Thymus (tissue), 11 donors: ENCODE measurements around the gene GGT6. TPM values are rescaled to one million over a fixed set of nuclear protein-coding genes. Genes with fewer than 3 reads are reported as not detected.
A peak's percentile ranks its signal among the peaks of the same experiment; 100 is the strongest.
"Not testable (repeated sequence)": the region's sequence is repeated elsewhere in the genome, so short reads cannot be mapped to it uniquely, and the experiment has no call there.

Source experiments
- DNase-seq, 9 donors: peaks; one replicate each; pipeline ENCODE4 v3.0.0-alpha.2; 2013; ENCODE audit warnings: low spot score in 9 of 9, low read depth in 6 of 9, missing footprints in 1 of 9
- H3K27ac ChIP-seq, 2 donors: one replicate each; pipeline ENCODE4 v1.5.1; 2013; ENCODE audit warnings: control low read depth in 1 of 2, low read depth in 1 of 2, low read length in 1 of 2, mild to moderate bottlenecking in 1 of 2, moderate library complexity in 1 of 2
- H3K27me3 ChIP-seq, 2 donors: one replicate each; pipeline ENCODE4 v1.5.1; 2013; ENCODE audit warnings: low read length in 1 of 2; ENCODE audit not compliant: control insufficient read depth in 2 of 2, insufficient read depth in 1 of 2
- H3K36me3 ChIP-seq, 2 donors: one replicate each; pipeline ENCODE4 v1.5.1; 2013; ENCODE audit warnings: low read length in 1 of 2, mild to moderate bottlenecking in 1 of 2, moderate library complexity in 1 of 2; ENCODE audit not compliant: control insufficient read depth in 2 of 2, insufficient read depth in 2 of 2
- H3K4me1 ChIP-seq, 2 donors: one replicate each; pipeline ENCODE4 v1.5.1; 2013; ENCODE audit warnings: low read length in 2 of 2; ENCODE audit not compliant: control insufficient read depth in 2 of 2, insufficient read depth in 2 of 2
- H3K4me3 ChIP-seq, 2 donors: one replicate each; pipeline ENCODE4 v1.5.1; 2013; ENCODE audit warnings: low read length in 2 of 2, control low read depth in 1 of 2, mild to moderate bottlenecking in 1 of 2
- H3K9me3 ChIP-seq, 2 donors: one replicate each; pipeline ENCODE4 v1.5.1; 2013; ENCODE audit warnings: low read length in 1 of 2, mild to moderate bottlenecking in 1 of 2; ENCODE audit not compliant: control insufficient read depth in 2 of 2, insufficient read depth in 1 of 2
- WGBS: extraction: QIAGEN DNeasy Blood & Tissue Kit; methylation state at CpG from one replicate; pipeline ENCODE4 v1.1.7; 2013; 5-methylcytosine and 5-hydroxymethylcytosine counted together
- polyA plus RNA-seq: library from polyadenylated mRNA; stranded (reverse); fragments of 200-250 nt; gene quantifications from one replicate; pipeline ENCODE4 v1.2.3, GENCODE V29; 2013
- total RNA-seq: library from RNA; stranded (reverse); fragments of 120-200 nt; gene quantifications from one replicate; pipeline ENCODE4 v1.2.4, GENCODE V29; 2013
- donor health status: healthy.

Gene GGT6
- total and polyA plus RNA-seq, 2 donors = 0.90 to 3.7 TPM

DNA sequence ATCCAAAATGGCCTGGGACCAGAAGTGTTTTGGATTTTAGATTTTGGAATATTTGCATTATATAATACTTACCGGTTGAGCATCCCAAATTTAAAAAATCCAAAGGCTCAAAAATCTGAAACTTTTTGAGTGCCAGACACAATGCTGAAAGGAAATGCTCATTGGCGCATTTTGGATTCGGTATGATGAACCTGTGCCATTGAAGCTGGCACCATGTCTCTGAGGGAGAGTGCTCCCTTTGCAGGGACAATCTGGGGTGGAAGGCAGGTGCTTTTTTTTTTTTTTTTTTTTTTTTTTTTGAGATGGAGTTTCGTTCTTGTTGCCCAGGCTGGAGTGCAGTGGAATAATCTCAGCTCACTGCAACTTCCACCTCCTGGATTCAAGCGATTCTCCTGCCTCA lies 41.7 kb upstream of the GGT6 start:
- 93% methylated on average over 5 of the region's 5 CpGs for WGBS
- Histone ChIP-seq H3K36me3 (no peaks in the 10 kb centered on the region), H3K9me3 (peaks cover 0 to under 1% of the 10 kb centered on the region in 2 donors), H3K4me1 (peaks cover 0 to 15% of the 10 kb centered on the region in 2 donors), H3K4me3 (no peak overlapping the region), H3K27ac (no peak overlapping the region), H3K27me3 (peaks cover 0 to 20% of the 10 kb centered on the region in 2 donors)
- DNase-seq = no peak

- H3K36me3 ChIP-seq = no peaks in the 10 kb centered on the region
- no peak overlapping the region for H3K4me3 ChIP-seq
- H3K27me3 ChIP-seq = peaks cover 0 to 22% of the 10 kb centered on the region in 2 donors
- peaks cover 0 to 15% of the 10 kb centered on the region in 2 donors for H3K4me1 ChIP-seq
- DNase-seq = no peak
- no peak overlapping the region for H3K27ac ChIP-seq
- 96% methylated on average over 4 of the region's 4 CpGs for WGBS
- peaks cover 0 to 1% of the 10 kb centered on the region in 2 donors for H3K9me3 ChIP-seq
Observed at GRCh38 chr17:4601326-4601725, 40.9 kb upstream of the GGT6 start.

DNA sequence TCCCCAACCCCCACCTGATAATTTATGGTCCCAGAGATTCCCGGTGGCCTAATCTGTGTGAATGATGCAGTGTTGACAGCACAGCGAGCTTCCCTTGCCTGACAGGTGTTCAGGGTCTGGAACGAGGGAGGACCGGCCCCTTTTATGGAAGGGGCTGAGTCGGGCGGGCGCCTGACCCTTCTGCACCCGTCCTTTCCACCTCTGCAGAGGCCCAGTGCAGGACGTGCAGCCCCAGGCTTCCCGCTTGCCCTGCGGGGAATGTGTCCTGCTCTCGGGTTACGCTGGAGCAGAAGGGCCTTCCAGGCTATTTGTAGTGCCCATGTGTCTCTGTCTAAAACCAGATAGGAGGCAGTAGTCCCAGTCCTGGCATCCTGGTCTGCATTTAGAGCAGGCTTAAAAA lies 40.2 kb upstream of the GGT6 start:
- Histone ChIP-seq H3K27ac (no peak overlapping the region), H3K4me1 (peaks cover 0 to 12% of the 10 kb centered on the region in 2 donors), H3K4me3 (no peak overlapping the region), H3K36me3 (no peaks in the 10 kb centered on the region), H3K9me3 (peaks cover 0 to 1% of the 10 kb centered on the region in 2 donors), H3K27me3 (peaks cover 0 to 23% of the 10 kb centered on the region in 2 donors)
- DNase-seq = no peak
- WGBS = 87% methylated on average over 13 of the region's 13 CpGs

DNA sequence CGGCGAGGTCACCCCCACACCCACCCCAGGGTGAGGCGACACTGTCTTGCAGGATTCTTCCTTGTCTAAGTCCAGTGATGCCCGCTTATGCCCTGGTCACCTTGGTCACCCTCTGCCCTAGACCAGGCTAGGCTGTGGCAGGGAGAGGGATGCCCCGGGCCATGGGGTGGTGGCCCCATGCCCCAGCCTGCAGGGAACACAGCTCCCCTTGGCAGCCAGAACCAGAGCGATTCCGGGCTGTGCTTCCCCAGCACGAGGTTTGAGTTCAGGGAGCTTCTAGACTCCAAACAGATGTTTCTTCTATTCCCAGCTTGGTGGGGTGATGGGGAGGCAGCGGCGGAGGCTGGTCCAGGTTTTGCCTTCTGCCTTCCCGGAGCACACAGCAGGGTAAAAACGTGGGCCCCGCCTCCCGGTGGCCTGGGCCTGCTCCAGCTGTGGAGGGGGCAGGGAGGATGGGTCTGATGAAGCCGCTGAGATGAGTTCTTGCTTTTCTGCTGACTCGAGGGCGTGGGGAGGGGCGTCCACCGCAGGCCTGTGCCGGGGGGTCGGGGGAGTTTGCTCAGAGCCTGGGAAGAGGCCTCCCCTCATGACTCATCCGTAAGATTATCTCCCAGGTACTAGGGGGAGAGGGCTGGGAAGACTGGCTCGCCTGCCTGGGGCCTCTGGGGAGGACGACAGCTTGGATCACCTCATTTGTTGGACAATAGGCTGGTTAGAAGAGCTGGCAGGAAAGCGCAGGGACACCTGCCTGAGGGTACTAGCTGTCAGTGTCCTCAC lies 39.3 kb upstream of the GGT6 start:
- peak in 1 of 9 donors; percentile 10 for DNase-seq
- Histone ChIP-seq H3K4me1 (peaks cover 0 to 12% of the 10 kb centered on the region in 2 donors), H3K27ac (no peak overlapping the region), H3K36me3 (no peaks in the 10 kb centered on the region), H3K4me3 (no peak overlapping the region), H3K9me3 (peaks cover 0 to 1% of the 10 kb centered on the region in 2 donors), H3K27me3 (peaks cover 0 to 32% of the 10 kb centered on the region in 2 donors)
- 82% methylated on average over 25 of the region's 25 CpGs for WGBS

GRCh38 chr17:4598776-4599504 lies 38.6 kb upstream of the GGT6 start:
- peaks cover 0 to 1% of the 10 kb centered on the region in 2 donors for H3K9me3 ChIP-seq
- 94% methylated on average over 20 of the region's 20 CpGs for WGBS
- no peak for DNase-seq
- H3K27me3 ChIP-seq = peaks cover 0 to 35% of the 10 kb centered on the region in 2 donors
- no peaks in the 10 kb centered on the region for H3K36me3 ChIP-seq
- H3K4me1 ChIP-seq = peaks cover 0 to 12% of the 10 kb centered on the region in 2 donors
- H3K27ac ChIP-seq = no peak overlapping the region
- no peak overlapping the region for H3K4me3 ChIP-seq

DNA sequence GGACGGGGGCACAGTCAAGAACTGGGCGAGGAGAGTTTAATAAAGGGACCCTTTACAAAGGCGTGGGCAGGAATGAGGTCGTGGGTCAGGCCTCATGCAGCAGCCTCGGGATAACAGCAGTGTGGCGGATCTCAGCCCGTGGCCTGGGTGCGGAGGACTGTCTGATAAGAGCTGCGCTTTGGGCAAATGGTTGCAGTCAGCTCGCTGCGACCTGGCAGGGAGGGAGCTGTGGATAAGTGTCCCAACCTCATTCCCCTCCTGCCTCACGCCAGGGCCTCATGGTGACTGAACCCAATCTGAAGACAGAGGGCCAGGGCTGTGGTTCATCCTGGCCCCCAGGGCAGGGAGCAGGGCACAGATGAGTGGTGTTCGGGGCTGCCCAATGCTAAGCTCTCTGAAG lies 37.6 kb upstream of the GGT6 start:
- Histone ChIP-seq H3K36me3 (no peaks in the 10 kb centered on the region), H3K9me3 (peaks cover 0 to 1% of the 10 kb centered on the region in 2 donors), H3K4me3 (no peak overlapping the region), H3K27ac (no peak overlapping the region), H3K27me3 (peaks cover 0 to 37% of the 10 kb centered on the region in 2 donors), H3K4me1 (peaks cover 0 to 12% of the 10 kb centered on the region in 2 donors)
- 93% methylated on average over 13 of the region's 13 CpGs for WGBS
- no peak for DNase-seq

- WGBS = 98% methylated on average over 36 of the region's 36 CpGs
- peaks cover 0 to 12% of the 10 kb centered on the region in 2 donors for H3K4me1 ChIP-seq
Observed at GRCh38 chr17:4596636-4597380, 36.4 kb upstream of the GGT6 start.

DNA sequence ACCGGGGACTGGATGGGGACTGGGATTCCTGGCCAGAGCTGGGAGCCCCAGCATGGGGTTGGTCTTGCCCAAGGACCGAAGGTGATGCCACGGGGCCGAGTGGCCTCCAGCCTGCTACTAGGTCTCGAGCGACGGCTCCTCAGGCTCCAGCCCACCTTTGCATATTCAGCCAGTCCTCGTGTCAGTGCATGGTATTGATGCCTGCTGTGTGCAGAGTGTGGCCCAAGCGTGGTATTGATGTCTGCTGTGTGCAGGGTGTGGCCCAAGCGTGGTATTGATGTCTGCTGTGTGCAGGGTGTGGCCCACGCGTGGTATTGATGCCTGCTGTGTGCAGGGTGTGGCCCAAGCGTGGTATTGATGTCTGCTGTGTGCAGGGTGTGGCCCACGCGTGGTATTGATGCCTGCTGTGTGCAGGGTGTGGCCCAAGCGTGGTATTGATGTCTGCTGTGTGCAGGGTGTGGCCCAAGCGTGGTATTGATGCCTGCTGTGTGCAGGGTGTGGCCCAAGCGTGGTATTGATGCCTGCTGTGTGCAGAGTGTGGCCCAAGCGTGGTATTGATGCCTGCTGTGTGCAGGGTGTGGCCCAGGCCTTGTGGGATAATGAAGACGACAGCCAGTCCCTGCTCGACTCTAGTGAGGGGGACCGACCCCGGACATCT lies 35.4 kb upstream of the GGT6 start:
- 96% methylated on average over 23 of the region's 23 CpGs for WGBS
- not testable (repeated sequence) for H3K9me3 ChIP-seq, H3K4me3 ChIP-seq, H3K27ac ChIP-seq, H3K36me3 ChIP-seq, DNase-seq
- H3K27me3 ChIP-seq = peaks cover 0 to 42% of the 10 kb centered on the region in 2 donors
- H3K4me1 ChIP-seq = peaks cover 0 to 12% of the 10 kb centered on the region in 2 donors

More at GRCh38 chr17:4596636-4597380, 36.4 kb upstream of the GGT6 start:
- Histone ChIP-seq H3K9me3 (peaks cover 0 to 1% of the 10 kb centered on the region in 2 donors), H3K4me3 (no peak overlapping the region), H3K27ac (no peak overlapping the region), H3K36me3 (no peaks in the 10 kb centered on the region), H3K27me3 (peaks cover 0 to 37% of the 10 kb centered on the region in 2 donors)
- DNase-seq = no peak
